GM19455 (cell line): ENCODE measurements around the gene ARHGEF1.
"Not testable (repeated sequence)": the region's sequence is repeated elsewhere in the genome, so short reads cannot be mapped to it uniquely, and the experiment has no call there.

Experiments
- ATAC-seq: cut with Tn5 transposase; IDR thresholded peaks from one replicate; pipeline ENCODE4 v1.9.1; 2021; ENCODE audit not compliant: unreplicated experiment

ARHGEF1 gene

GRCh38 chr19:41929536-41930071, 46.6 kb downstream of the ARHGEF1 start:
- no peak for ATAC-seq

GRCh38 chr19:41930322-41930722, 47.3 kb downstream of the ARHGEF1 start:
- no peak for ATAC-seq

- ATAC-seq = no peak
Observed at GRCh38 chr19:41930926-41931592, 48.1 kb downstream of the ARHGEF1 start.

GRCh38 chr19:41932259-41932719, 49.3 kb downstream of the ARHGEF1 start:
- ATAC-seq = no peak

- no peak for ATAC-seq
Observed at GRCh38 chr19:41932720-41933332, 49.8 kb downstream of the ARHGEF1 start.

- ATAC-seq = no peak
Observed at GRCh38 chr19:41933693-41934426, 50.9 kb downstream of the ARHGEF1 start.

GRCh38 chr19:41934849-41935374, 51.9 kb downstream of the ARHGEF1 start:
- no peak for ATAC-seq

DNA sequence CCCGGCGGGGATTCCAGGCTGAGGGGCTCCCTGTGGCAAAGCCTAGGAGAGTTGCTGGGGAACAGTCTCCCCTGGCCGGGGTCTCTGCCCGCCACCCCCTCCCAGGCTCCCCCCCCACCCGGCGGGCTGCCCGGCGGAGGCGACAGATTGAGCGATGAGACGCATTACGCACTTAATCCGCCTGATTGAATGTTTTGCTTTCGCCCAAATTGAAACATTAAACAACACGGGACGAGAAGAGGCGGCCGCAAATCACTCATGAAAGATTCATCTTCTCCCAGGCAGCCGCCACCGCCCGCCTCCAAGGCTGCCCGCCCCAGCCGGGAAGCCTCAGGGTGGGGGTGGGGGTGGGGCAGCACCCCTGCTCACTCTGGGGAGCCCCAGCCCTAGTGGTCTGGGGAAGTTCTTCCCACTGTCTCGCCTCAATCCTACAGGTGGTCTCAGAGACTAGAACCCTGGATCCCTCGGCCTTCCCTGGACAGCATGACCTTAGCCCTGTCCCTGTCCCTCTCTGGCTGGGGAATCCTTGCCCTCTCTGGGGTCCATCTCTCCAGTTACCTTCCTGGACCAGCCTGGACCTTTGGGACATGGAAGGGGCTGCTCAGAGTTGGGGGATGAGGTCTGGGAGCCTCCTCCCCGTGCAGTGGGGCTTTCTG, 52.9 kb downstream of the ARHGEF1 start:
- ATAC-seq = no peak

DNA sequence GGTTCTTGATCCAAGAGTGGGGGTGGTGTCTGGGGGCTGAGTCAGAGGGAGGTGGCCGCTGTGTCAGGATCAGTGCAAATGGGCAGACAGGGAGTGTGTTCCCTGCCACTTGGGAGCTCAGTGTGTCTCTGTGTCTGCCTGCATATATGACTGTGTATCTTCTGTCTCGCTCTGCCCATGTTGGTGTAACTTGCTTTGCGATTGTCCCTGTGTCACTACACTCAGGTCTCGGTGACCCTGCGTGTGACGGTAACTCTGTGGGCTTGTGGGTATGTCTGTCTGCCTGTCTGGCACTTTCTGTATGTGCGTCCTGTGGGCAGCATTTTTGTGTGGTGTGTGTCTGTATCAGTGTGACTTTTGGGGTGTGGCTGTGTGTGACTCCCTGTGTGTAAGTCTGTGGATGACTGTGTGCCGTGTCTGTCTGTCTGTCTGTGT, 53.4 kb downstream of the ARHGEF1 start:
- no peak for ATAC-seq

DNA sequence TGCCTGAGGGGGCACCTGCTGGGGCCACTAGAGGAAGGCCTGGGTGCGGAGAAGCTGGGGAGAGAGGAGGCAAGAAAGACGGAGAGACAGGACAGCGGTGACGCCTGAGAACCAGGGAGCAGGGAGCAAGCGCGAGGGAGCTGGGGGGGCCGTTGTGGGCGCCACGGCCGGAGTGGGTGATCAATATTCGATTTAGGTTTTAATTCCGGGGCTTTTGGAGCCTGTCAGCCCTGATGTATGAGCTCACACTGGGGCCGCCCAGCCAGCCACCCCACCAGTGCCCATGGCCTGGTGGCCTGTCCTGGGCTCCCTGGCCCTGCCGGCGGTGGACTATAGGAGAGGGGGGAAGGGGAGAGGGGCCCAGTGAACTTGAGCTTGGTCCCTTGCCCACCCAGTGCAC, 54.0 kb downstream of the ARHGEF1 start:
- ATAC-seq = no peak

GRCh38 chr19:41937525-41938468, 54.8 kb downstream of the ARHGEF1 start:
- ATAC-seq = no peak

GRCh38 chr19:41939209-41939608, 56.2 kb downstream of the ARHGEF1 start:
- ATAC-seq = not testable (repeated sequence)

GRCh38 chr19:41939861-41940730, 57.1 kb downstream of the ARHGEF1 start:
- no peak for ATAC-seq

DNA sequence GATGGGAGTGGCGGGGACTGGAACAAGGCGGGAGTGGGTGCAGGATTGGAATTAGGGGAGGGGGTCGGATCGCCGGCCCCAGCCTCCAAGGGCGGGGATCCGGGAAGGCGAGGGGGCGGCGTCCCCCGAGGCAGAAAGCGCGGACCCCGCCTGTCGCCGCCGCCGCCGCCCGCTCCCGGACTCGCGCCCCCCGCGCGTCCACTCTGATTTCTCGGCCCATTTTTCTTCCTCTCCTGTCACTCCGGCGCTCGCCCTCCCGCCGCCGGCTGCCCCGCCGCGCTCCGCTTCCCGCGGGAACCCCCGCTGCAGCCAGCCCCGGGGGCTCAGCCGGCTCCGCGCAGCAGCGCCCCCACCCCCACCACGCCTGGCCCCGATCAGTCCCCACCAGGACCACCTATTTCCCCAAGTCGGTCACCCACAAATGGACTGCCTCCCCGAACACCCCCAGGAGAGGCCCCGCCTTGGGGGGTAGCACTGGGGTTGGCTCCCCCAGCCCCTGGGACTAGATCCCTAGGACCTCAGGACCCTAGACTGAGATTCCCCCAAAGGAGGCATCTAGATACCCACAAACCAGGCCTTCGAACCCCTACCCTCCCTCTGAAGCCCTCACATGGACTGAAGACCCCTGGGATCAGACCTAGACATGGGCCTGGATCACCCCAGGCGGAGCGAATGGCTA, 57.9 kb downstream of the ARHGEF1 start:
- ATAC-seq = no peak

DNA sequence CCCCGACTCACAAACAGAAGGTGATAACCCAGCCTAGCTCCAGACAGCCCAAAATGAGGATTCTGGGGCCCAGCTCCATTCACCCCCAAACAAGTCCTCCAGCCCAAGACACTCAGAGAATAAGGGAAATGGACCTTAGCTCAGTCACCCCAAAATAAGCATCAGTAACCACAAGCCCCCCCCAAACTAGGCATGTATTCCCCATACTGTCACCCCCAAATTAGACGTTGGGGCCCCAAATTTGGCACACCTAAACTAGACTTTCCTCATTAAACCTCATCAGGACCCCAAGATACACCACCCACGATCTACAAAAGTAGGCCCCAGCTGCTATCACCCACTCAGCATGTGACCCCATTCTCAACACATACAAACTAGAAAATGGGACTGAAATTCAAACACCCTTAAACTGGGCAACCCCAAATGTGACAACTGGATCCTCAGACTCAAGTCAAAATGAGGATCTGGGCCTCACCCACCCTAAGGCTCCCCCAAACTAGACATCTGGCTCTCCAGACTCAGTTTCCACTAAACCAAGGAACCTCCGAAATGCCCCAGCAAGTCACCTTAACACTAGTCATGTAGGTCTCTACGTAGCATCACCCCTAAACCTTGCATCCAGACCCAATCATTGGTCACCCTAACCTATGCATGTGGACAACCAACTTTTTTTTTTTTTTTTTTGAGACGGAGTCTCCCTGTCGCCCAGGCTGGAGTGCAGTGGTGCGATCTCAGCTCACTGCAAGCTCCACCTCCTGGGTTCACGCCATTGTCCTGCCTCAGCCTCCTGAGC, 58.6 kb downstream of the ARHGEF1 start:
- ATAC-seq = no peak

DNA sequence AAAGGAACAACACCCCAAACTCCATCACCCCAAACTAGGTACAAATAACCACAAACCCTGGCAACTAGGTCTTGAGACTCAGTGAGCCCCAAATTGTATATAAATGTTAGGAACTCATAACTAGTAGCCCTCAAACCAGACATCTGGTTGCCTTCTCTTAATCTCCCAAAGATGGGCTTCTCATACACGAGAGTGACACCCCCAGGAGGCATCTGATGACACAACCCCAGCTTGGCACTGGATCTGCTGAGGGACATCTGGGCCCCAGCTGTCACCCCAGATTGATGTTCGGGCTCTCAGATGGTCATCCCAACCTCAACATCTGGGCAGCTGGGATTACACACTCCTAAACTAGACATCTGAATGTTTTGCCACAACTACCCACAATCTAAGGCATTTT, 61.4 kb downstream of the ARHGEF1 start:
- ATAC-seq = no peak

DNA sequence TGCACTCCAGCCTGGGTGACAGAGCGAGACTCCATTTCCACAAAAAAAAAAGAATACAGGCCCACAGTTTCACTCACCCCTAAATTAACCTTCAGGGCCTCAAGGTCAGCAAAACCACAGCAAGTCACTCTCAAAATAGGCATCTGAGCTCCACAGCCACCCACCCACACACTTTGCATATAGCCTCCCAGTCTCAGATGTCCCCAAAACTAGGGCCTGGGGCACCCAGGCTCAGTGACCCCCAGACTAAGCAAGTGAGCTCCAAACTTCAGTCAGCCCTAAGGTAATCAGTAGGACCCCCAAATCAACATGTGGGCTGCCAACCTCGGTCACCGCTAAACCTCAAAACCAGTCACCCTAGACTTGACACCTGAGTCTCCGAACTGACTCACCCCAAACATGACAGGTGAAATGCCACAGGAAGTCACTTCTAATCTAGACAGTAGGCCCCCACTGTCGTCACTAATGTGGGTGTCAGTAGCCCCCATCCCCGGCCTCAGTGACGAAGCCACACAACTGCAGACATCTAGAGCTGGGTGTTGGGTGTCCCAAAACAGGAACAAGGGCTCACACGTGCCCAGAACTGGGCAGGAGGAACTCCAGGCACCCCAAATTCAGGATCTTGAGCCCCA, 62.3 kb downstream of the ARHGEF1 start:
- peak; percentile 68 for ATAC-seq
